OCI-LY3 (cell line): Measurements from ENCODE around the gene TMEM151A.
"Not testable (repeated sequence)": the region's sequence is repeated elsewhere in the genome, so short reads cannot be mapped to it uniquely, and the experiment has no call there.

Experiments used
- H2AFZ ChIP-seq: fragments of 200-600, 300-600 bp; shearing (Covaris generic); 2 replicates; pipeline ENCODE4 v1.6.0; 2014; ENCODE audit warnings: antibody characterized with exemption, low read depth, low read length
- H3K27ac ChIP-seq: fragments of 200-600, 300-600 bp; sonication (generic); 2 replicates; pipeline ENCODE4 v1.5.1; 2014; ENCODE audit warnings: mild to moderate bottlenecking, low read length, moderate library complexity, mixed read lengths
- H3K27me3 ChIP-seq: fragments of 200-600, 300-600 bp; sonication (generic); 2 replicates; pipeline ENCODE4 v1.6.1; 2014; ENCODE audit warnings: low read depth, low read length, mixed read lengths
- H3K36me3 ChIP-seq: fragments of 200-600, 300-600 bp; sonication (generic); replicated peaks from 2 replicates; pipeline ENCODE3; 2014; ENCODE audit warnings: low read depth, low read length, mixed read lengths
- H3K4me1 ChIP-seq: fragments of 300-600, 200-600 bp; sonication (generic); 2 replicates; pipeline ENCODE4 v1.6.1; 2014; ENCODE audit warnings: low read length, mixed read lengths
- H3K4me2 ChIP-seq: fragments of 200-600, 300-600 bp; sonication (generic); 2 replicates; pipeline ENCODE4 v1.6.1; 2014; ENCODE audit warnings: low read length, mixed read lengths
- H3K4me3 ChIP-seq: fragments of 300-600, 200-600 bp; sonication (generic); 2 replicates; pipeline ENCODE4 v1.5.1; 2014; ENCODE audit warnings: antibody characterized with exemption, mild to moderate bottlenecking, low read length, moderate library complexity
- H3K79me2 ChIP-seq: fragments of 300-600, 200-600 bp; shearing (Covaris generic); 2 replicates; pipeline ENCODE4 v1.6.1; 2014; ENCODE audit warnings: mild to moderate bottlenecking, low read length, mixed read lengths
- H3K9ac ChIP-seq: fragments of 300-600, 200-600 bp; shearing (Covaris generic); 2 replicates; pipeline ENCODE4 v1.6.0; 2014; ENCODE audit warnings: mild to moderate bottlenecking, low read length, moderate library complexity
- H3K9me3 ChIP-seq: fragments of 200-600, 300-600 bp; shearing (Covaris generic); 2 replicates; pipeline ENCODE4 v1.6.1; 2014; ENCODE audit warnings: low read length, mixed read lengths; ENCODE audit not compliant: insufficient read depth
- H4K20me1 ChIP-seq: fragments of 200-600, 300-600 bp; sonication (generic); 2 replicates; pipeline ENCODE4 v1.6.1; 2016; ENCODE audit warnings: low read length, mixed read lengths; ENCODE audit not compliant: insufficient read depth
- EZH2phosphoT487 ChIP-seq: fragments of 200-600 bp; shearing (Covaris generic); IDR thresholded peaks from 2 replicates; pipeline ENCODE4 v1.6.1; 2018; ENCODE audit warnings: antibody characterized with exemption, mixed run types, low read depth
- TF ChIP-seq, protein P1 (sequence below): fragments of 200-600, 300-600 bp; sonication (generic); IDR thresholded peaks from 2 replicates; pipeline ENCODE4 v1.5.1; 2014; ENCODE audit warnings: antibody characterized with exemption, low read length, low read depth

Gene TMEM151A

DNA sequence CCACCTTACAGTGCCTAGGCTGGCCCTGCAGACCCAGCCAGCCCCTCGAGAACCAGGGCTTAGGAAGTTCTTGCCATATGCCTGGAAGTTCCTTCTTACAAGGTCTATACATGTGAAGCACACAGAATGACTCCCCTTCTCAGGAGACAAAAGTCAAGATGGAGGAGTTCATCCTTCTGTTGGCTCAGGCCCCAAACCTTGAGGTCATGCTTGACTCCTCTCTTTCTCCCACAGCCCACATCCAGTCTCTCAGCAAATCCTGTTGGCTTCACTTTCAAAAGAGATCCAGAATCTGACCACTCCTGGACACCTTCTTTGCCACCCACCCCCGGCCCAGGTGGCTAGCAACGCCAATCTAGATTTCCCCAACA lies 26.9 kb downstream of the TMEM151A start:
- Histone ChIP-seq H3K4me3 (peak overlapping the region; percentile 58), H3K9me3 (no peaks in the 10 kb centered on the region), H4K20me1 (no peaks in the 10 kb centered on the region), H3K9ac (peak overlapping the region; percentile 63), H3K27me3 (no peaks in the 10 kb centered on the region), H3K4me1 (peaks cover 23% of the 10 kb centered on the region), H3K36me3 (no peaks in the 10 kb centered on the region), H2AFZ (peak overlapping the region; percentile 72), H3K79me2 (no peaks in the 10 kb centered on the region), H3K27ac (peak overlapping the region; percentile 66), H3K4me2 (peak overlapping the region; percentile 72)
- no peak for TF ChIP-seq EZH2phosphoT487
- TF ChIP-seq, protein P1, sequence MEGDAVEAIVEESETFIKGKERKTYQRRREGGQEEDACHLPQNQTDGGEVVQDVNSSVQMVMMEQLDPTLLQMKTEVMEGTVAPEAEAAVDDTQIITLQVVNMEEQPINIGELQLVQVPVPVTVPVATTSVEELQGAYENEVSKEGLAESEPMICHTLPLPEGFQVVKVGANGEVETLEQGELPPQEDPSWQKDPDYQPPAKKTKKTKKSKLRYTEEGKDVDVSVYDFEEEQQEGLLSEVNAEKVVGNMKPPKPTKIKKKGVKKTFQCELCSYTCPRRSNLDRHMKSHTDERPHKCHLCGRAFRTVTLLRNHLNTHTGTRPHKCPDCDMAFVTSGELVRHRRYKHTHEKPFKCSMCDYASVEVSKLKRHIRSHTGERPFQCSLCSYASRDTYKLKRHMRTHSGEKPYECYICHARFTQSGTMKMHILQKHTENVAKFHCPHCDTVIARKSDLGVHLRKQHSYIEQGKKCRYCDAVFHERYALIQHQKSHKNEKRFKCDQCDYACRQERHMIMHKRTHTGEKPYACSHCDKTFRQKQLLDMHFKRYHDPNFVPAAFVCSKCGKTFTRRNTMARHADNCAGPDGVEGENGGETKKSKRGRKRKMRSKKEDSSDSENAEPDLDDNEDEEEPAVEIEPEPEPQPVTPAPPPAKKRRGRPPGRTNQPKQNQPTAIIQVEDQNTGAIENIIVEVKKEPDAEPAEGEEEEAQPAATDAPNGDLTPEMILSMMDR, result no peak

GRCh38 chr11:66320289-66320688 lies 28.6 kb downstream of the TMEM151A start:
- not testable (repeated sequence) for H3K9me3 ChIP-seq, H3K9ac ChIP-seq, H3K79me2 ChIP-seq, H3K27ac ChIP-seq, H4K20me1 ChIP-seq, H3K4me2 ChIP-seq, H3K4me3 ChIP-seq, H2AFZ ChIP-seq, H3K36me3 ChIP-seq, H3K27me3 ChIP-seq
- peaks cover 31% of the 10 kb centered on the region for H3K4me1 ChIP-seq

GRCh38 chr11:66320748-66321147 lies 29.1 kb downstream of the TMEM151A start:
- H3K4me2 ChIP-seq, result not testable (repeated sequence)

DNA sequence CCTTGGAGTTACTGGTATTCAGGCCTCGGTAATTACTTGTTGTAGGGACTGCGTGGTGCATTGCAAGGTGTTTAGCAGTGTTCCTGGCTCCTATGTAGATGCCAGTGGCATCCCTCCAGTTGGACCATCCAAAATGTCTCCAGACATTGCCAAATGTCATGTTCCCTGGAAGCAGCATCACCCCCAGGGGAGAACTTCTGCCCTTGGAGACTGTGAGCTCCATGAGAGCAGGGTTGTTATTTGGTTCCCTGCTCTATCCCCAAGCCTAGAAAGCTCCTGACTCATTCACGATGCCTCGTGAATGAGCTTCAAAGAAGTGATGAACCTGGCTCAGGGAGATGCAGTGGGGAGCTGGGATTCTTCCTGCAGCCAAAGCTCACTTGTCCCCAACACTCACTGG lies 29.9 kb downstream of the TMEM151A start:
- H3K4me3 ChIP-seq, result no peak overlapping the region
- no peaks in the 10 kb centered on the region for H3K36me3 ChIP-seq
- no peak overlapping the region for H3K4me2 ChIP-seq
- H2AFZ ChIP-seq, result no peak overlapping the region
- no peak overlapping the region for H3K9ac ChIP-seq
- no peaks in the 10 kb centered on the region for H3K27me3 ChIP-seq
- H3K9me3 ChIP-seq, result no peaks in the 10 kb centered on the region
- H3K79me2 ChIP-seq, result no peaks in the 10 kb centered on the region
- TF ChIP-seq EZH2phosphoT487, result no peak
- TF ChIP-seq, protein P1, result no peak
- no peak overlapping the region for H3K27ac ChIP-seq
- H4K20me1 ChIP-seq, result no peaks in the 10 kb centered on the region
- peaks cover 31% of the 10 kb centered on the region for H3K4me1 ChIP-seq

More at GRCh38 chr11:66320748-66321147, 29.1 kb downstream of the TMEM151A start:
- H4K20me1 ChIP-seq, H3K27ac ChIP-seq, H3K79me2 ChIP-seq, H3K9me3 ChIP-seq, H3K36me3 ChIP-seq, H3K27me3 ChIP-seq, H3K9ac ChIP-seq, H2AFZ ChIP-seq, H3K4me3 ChIP-seq: not testable (repeated sequence)
- peaks cover 31% of the 10 kb centered on the region for H3K4me1 ChIP-seq

DNA sequence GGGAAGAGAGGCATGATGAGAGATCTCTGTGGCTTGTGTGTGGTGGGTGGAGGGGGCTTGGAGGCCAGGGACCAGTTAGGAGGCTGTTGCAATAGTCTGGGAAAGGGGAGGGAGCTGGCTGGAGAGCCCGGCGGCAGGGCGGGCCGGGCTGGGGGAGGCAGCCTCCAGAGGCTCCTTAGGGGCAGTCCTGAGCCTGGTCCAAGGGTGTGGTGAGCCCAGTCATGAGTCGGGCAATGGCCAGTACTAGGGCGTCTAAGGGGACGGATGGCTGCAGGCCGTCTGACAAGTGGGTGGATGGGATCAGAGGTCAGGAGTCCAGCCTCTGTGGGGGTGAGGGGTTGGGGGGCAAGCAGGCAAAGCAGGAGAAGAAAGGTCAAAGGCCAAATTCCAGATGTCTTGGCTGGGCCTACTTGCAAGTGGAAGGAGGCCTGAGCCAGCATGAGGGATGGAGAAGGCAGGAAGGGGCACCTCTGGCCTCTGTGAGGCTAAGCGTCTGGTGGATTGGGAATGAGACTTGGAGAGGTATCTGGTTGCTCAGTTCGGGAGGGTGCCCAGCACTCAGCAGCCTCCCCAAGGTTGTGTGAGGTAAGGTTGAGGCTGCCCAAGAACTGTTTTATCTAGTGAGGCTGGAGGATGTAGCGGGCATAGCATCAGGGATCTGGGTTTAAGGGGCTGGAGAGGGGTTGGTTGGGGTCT lies 31.2 kb downstream of the TMEM151A start:
- Histone ChIP-seq H3K27ac (no peak overlapping the region), H3K27me3 (no peaks in the 10 kb centered on the region), H2AFZ (peak overlapping the region; percentile 92), H3K9me3 (no peaks in the 10 kb centered on the region), H3K36me3 (no peaks in the 10 kb centered on the region), H3K4me3 (no peak overlapping the region), H4K20me1 (no peaks in the 10 kb centered on the region), H3K79me2 (no peaks in the 10 kb centered on the region), H3K4me1 (peaks cover 24% of the 10 kb centered on the region), H3K9ac (no peak overlapping the region), H3K4me2 (no peak overlapping the region)
- TF ChIP-seq, protein P1, result no peak
- TF ChIP-seq EZH2phosphoT487, result no peak
